GM21529 (cell line): ENCODE measurements around the gene HS3ST4.
"Not testable (repeated sequence)": the region's sequence is repeated elsewhere in the genome, so short reads cannot be mapped to it uniquely, and the experiment has no call there.

ENCODE experiments used
- ATAC-seq: cut with Tn5 transposase; IDR thresholded peaks from one replicate; pipeline ENCODE4 v1.9.1; 2021; ENCODE audit not compliant: unreplicated experiment

The HS3ST4 gene

DNA sequence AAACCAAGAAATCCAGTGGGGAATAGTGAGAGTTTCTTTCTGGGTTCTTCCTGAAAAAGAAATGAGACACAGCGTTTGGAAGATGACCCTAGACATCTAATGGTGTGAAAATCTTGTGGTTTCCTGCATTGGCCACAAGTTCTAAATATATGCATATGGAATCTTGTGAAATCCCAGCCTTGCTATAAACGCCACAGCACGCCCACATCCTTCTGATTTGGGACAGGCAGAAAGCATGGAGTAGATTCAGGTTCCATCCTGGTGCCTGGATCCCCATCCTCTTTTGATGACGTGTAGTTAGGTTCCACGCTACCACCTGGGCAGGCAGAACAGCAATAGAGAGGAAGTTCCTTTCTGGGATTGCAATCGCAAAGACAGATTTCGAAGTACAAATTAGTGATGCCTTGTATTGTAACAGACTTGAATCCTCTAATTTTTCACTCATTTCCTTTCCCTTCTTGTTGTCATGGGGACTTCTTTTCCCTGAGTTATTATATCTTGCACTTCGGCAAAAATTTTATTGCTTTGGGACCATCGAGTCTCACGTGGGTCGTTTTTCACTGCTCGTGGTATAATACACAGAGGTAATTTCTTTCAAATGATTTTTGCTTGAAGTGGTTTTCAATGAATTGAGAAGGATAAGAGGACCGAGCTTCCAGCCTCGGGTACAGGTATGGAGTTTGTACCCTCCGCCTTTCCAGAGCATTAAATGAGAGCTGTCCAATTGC lies 37.6 kb downstream of the HS3ST4 start:
- ATAC-seq, result no peak

DNA sequence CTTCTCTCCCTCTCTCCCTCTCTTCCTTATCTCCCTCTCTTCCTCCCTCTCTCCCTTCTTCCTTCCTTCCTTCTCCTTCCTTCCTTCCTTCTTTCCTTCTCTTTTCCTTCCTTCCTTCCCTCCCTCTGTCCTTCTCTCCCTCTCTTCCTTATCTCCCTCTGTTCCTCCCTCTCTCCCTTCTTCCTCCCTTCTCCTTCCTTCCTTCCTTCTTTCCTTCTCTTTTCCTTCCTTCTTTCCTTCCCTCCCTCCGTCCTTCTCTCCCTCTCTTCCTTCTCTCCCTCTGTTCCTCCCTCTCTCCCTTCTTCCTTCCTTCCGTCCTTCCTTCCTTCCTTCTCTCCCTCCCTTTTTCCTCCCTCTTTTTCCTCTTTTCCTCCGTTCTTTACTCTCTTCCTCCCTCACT lies 38.6 kb downstream of the HS3ST4 start:
- ATAC-seq, result no peak

DNA sequence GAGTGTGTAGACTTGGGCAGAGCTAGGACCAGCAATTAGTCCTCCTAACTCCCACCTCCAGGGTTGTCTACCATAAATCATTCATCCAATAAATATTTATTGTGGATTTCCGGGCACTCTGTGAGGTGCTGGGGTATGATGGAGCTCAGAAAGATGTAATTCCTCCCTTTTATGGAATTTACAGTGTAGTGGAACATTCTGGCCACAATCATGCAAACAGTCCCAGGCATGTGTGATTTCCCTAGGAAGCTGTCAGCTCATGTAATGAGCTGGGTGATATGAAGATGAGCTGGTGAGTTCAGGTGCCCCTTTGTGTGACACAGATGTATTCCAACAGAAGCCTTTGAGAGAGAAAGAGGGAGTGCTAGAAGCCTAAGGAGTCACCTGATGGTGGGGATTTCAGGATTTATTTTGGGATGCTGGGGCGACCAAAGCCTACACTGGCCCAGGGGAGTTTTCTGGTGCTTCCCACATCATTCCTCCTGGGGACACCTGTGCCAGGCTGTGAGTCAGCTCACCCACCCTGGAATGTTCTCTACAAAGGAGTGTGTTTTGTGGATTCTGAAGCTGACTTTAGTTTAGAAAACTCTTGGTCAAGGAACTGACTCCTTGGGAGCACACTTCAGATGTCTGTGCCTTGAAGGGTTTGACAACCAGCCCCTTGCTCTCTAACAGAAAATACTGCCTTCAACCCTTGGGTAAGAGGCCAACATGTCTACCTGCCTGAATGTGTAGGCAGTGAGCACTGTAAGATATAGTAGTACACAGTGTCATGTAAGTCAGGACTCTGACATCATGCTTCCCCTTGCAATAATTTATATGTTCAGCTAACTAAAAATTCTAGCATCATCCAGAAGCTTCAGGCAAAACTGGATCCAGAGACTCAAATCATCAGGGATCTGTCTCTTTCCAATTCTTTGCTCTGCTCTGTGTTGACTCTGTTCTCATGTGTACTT lies 42.9 kb downstream of the HS3ST4 start:
- no peak for ATAC-seq

- no peak for ATAC-seq
These were observed 43.9 kb downstream of the HS3ST4 start for GRCh38 chr16:25735645-25736044.

- ATAC-seq, result no peak
These were observed 55.5 kb downstream of the HS3ST4 start for GRCh38 chr16:25747160-25747758.

DNA sequence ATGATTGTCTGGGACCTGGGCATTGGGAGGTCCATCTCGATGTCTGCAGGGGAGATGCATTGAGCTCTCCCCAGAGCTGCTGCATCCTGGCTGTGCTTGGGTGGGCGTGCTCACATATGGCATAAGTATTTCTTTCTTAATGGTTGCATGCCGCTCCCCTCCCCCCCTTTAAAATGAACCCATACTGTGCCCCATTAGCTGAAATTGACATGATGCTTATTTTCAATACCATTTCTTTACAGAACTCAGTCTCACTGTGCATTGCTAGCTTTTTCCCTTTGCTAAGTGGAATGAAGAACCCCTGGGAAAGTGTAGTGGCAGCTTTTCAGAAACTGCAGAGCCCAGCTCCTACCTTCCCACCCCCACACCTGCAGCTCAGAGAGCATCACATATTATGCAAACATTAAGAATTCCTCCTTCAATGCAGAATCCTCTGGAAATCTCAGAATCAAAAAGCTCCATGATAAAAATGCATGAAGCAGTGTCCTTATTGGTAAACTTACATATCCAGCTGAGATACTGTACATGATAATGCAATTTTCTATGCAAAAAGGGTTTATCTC lies 56.4 kb downstream of the HS3ST4 start:
- no peak for ATAC-seq

GRCh38 chr16:25750488-25751216 lies 58.9 kb downstream of the HS3ST4 start:
- no peak for ATAC-seq

DNA sequence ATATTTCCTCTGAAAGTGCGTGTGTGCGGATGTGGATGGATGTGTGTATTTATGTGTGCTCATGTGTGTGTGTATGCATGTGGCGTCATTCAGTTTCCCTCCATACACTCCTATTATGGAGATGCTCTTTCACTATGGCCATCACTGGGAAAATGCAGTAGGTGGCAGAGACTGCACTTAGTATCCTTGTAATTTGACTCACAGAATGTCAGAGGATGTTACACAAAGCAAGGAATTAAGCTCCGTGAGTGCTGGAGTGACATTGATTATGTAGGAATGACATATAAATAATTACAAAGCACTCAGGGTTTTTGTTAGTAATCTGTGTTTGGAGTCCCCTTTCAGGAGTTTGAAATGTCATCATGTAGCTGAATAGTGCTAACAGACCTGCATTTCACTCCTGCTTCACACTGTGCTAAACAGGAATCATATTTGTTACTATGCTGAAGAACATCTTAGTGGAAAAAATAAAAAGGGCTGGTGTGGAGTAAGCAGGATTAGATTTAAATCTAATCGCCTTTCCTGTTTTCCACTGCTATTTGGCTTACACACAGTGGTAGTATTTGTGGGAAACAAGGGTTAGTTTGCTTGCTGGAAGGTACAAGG lies 59.6 kb downstream of the HS3ST4 start:
- ATAC-seq, result no peak

DNA sequence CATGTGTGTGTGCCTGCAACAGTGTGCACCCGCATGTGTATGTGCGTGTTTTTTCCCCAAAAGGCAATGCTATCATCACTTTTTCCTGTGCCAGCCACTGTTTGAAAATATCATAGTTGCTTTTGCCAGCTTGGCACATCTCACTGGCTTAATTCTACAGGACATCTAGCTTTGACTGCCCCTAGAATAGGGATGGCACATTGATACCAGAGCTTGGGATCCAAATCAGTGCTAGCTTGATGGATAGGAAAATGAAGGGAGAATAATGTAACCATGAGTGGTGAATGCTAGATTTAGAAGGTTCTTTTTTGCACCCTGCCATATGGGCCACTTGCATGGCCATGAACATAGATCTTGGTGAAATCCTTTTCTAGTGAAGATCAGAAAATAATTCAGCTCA lies 72.7 kb downstream of the HS3ST4 start:
- ATAC-seq, result no peak

- ATAC-seq, result no peak
These were observed 79.5 kb downstream of the HS3ST4 start for GRCh38 chr16:25771216-25771615.

DNA sequence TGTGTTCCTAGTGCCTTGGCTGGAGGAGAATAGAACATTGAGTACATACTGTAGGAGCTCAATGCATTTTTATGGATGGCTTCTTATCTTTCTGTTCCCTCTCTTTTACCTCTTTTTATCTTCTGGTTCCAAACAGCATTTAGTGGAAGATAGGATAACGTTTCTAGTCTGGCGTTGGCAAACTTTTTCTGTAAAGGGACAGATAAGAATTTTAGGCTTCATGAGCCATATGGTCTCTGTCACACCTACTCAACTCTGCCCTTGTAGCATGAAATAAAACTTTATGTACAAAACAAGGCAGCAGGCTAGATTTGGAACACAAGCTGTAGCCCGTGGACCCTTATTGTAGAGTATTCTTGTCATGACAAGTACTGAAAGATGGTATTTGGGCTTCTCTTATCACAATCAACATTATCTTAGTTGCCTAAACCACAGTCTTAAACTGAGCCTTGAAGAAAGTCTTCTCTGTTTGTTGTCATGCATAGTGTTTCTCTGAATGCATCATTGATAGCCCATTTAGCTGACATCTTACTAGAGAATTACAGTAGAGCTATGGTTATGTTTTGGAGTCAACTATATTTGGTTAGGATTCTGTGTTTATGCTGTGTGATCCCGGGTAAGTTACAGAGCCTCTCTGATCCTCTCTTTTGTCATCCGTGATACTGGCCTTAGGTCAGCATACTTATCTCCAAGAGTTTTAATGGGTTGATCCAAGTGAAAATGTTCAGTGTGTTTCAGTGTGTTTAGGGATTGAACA lies 80.2 kb downstream of the HS3ST4 start:
- no peak for ATAC-seq

GRCh38 chr16:25776214-25776613 lies 84.5 kb downstream of the HS3ST4 start:
- not testable (repeated sequence) for ATAC-seq

- ATAC-seq, result no peak
These were observed 91.5 kb downstream of the HS3ST4 start for GRCh38 chr16:25783226-25783625.

DNA sequence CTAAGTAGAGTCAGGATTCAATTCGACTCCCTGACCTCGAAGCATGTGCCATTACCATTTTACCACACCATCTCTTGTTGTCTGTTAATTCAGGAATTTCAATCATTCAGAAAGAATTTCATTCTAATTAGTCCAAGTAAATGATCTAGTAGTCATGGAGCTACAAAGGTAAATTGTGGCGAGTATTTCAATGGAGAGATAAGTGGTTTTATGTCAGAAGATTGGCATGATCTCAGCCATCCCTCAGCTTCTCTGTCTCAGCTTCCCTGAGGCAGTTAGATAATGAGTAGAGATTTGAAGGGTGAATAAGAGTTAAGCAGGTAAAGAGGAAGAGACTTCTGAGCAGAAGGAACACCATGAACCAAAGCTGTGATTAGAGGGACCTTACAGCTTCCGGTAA lies 93.6 kb downstream of the HS3ST4 start:
- no peak for ATAC-seq

DNA sequence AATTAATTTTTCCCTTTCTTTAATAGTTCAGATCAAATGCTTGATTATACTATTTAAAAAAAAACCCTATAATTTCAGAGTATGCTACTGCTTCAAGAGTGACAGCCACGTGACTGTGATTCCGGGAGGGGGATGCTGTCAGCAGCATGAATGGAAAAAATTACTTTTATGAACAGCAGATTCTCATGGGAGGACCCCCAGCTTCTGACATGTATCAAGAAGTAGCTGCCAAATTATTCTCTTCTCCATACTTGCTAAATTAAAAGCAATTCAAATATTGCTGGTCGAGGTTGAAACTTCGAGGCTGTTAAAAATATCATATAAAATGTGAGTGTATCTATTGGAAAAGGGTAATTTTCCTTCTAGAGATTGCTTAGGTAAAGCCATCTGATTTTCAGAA lies 95.0 kb downstream of the HS3ST4 start:
- ATAC-seq, result no peak

GRCh38 chr16:25788637-25789036 lies 96.9 kb downstream of the HS3ST4 start:
- no peak for ATAC-seq

- no peak for ATAC-seq
These were observed 104.5 kb downstream of the HS3ST4 start for GRCh38 chr16:25796239-25796638.

- no peak for ATAC-seq
These were observed 106.3 kb downstream of the HS3ST4 start for GRCh38 chr16:25798065-25798464.

DNA sequence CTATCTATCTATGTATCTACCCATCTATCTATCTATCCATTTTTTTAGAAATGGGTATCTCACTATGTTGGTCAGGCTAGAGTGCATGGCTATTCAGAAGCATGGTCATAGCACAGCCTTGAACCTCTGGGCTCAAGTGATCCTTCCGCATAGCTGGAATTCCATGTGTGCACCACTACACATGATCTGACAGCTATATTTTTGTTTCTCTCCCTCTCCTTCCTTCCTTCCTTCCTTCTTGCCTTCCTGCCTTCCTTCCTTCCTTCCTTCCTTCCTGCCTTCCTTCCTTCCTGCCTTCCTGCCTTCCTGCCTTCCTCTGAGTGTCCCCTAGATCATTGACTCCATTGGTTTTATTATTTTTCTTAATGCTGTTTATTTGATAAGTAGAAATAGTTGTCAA lies 108.1 kb downstream of the HS3ST4 start:
- ATAC-seq, result no peak

GRCh38 chr16:25812215-25812614 lies 120.5 kb downstream of the HS3ST4 start:
- no peak for ATAC-seq
